K562 (cell line): ENCODE data around the gene PIGB. TPM values are rescaled to one million over a fixed set of nuclear protein-coding genes. Genes with fewer than 3 reads are reported as not detected.

Experiments
- BRCA1 ChIP-seq, 2 experiments: fragments of 450-650 bp in 1 of 2; sonication (generic) in 1 of 2; formaldehyde crosslinking in 1 of 2; IDR thresholded peaks; 2 replicates each; pipeline versions ENCODE4 v1.5.0 to v1.6.1; 2017 to 2020; ENCODE audit warnings: mild to moderate bottlenecking in 1 of 2, missing genetic modification reagents in 1 of 2
- CREB5 ChIP-seq: fragments of 250-450 bp; sonication (Bioruptor Pico); IDR thresholded peaks from 2 replicates; pipeline ENCODE4 v1.5.0; 2020; ENCODE audit warnings: mild to moderate bottlenecking
- GTF2E2 ChIP-seq: fragments of 200-800 bp; sonication (Bioruptor generic); IDR thresholded peaks from 2 replicates; pipeline ENCODE4 v1.6.1; 2016; ENCODE audit warnings: missing genetic modification characterization, missing compliant biosample characterization
- HNRNPL ChIP-seq: fragments of 200-400 bp; formaldehyde crosslinking; IDR thresholded peaks from 2 replicates; pipeline ENCODE4 v1.6.1; 2017; ENCODE audit warnings: low read depth, mild to moderate bottlenecking, low read length
- NCOA1 ChIP-seq: fragments of 450-650 bp; IDR thresholded peaks from 2 replicates; pipeline ENCODE4 v1.6.1; 2016; ENCODE audit warnings: low read depth
- NEUROD1 ChIP-seq: fragments of 150-350 bp; IDR thresholded peaks from 2 replicates; pipeline ENCODE4 v1.6.1; 2014; ENCODE audit warnings: borderline replicate concordance, low read length, low read depth; ENCODE audit not compliant: partially characterized antibody
- RCOR1 ChIP-seq, 2 experiments: IDR thresholded peaks; 2 replicates each; pipeline ENCODE4 v1.6.1; 2012; ENCODE audit warnings: low read depth in 2 of 2, low read length in 2 of 2, borderline replicate concordance in 1 of 2, improper control_type of control experiment in 1 of 2
- RUNX1 ChIP-seq: sonication (generic); IDR thresholded peaks from 2 replicates; pipeline ENCODE4 v1.6.1; 2016; ENCODE audit warnings: antibody characterized with exemption, low read depth
- SNRNP70 ChIP-seq: fragments of 200-400 bp; formaldehyde crosslinking; optimal IDR thresholded peaks from 2 replicates; pipeline ENCODE3; 2017; ENCODE audit warnings: low read depth, low read length
- SRSF1 ChIP-seq: fragments of 200-400 bp; formaldehyde crosslinking; IDR thresholded peaks from 2 replicates; pipeline ENCODE4 v1.6.1; 2017; ENCODE audit warnings: mild to moderate bottlenecking, low read depth, low read length, moderate library complexity
- TAF1 ChIP-seq: IDR thresholded peaks from 2 replicates; pipeline ENCODE4 v1.6.1; 2011; ENCODE audit warnings: mild to moderate bottlenecking, low read length, moderate library complexity; ENCODE audit not compliant: insufficient read depth, control insufficient read depth, severe bottlenecking; ENCODE audit errors: extremely low read depth
- ZBTB49 ChIP-seq: sonication (generic); formaldehyde crosslinking; IDR thresholded peaks from 2 replicates; pipeline ENCODE4 v1.8.0; 2022; ENCODE audit warnings: missing genetic modification reagents, mild to moderate bottlenecking, borderline replicate concordance
- ZC3H8 ChIP-seq: fragments of 450-650 bp; IDR thresholded peaks from 2 replicates; pipeline ENCODE4 v1.6.1; 2017
- ZHX1 ChIP-seq: fragments of 150-350 bp; conservative IDR thresholded peaks from 2 replicates; pipeline ENCODE4 v1.6.1; 2014; ENCODE audit warnings: low read length
- ZNF212 ChIP-seq: fragments of 450-650 bp; formaldehyde crosslinking; IDR thresholded peaks from 2 replicates; pipeline ENCODE4 v1.4.0; 2020; ENCODE audit warnings: mild to moderate bottlenecking
- ZNF764 ChIP-seq: fragments of 250-450 bp; sonication (Bioruptor Pico); IDR thresholded peaks from 2 replicates; pipeline ENCODE4 v1.4.0; 2020; ENCODE audit warnings: low read depth, mild to moderate bottlenecking, moderate library complexity
- ZNF79 ChIP-seq: fragments of 250-450 bp; sonication (Bioruptor Pico); IDR thresholded peaks from 2 replicates; pipeline ENCODE4 v1.4.0; 2020; ENCODE audit warnings: low read depth, mild to moderate bottlenecking, moderate library complexity
- polyA plus RNA-seq, 8 experiments: library from polyadenylated mRNA; depleted of rRNA in 4 of 8; stranded (reverse) in 5 of 8; unstranded in 3 of 8; fragments of >200 nt; fragmentation: Nextera tagmentation in 2 of 8; fragmentation: Illumina TruSeq in 1 of 8; extraction: Ambion mirVana in 2 of 8; extraction: Trizol in 1 of 8; gene quantifications; 2 replicates each; pipeline versions ENCODE4 v1.2.1 to v1.2.3, GENCODE V29; 2011 to 2014; ENCODE audit warnings: inconsistent platforms in 1 of 8, missing spikeins in 1 of 8
- total RNA-seq, 7 experiments: library from RNA; depleted of rRNA in 6 of 7; stranded (reverse); fragments of >200 nt in 6 of 7; fragmentation: Illumina TruSeq in 2 of 7; extraction: Trizol in 2 of 7; gene quantifications; 2 replicates each; pipeline versions ENCODE4 v1.2.1 to v1.2.3, GENCODE V29; 2011 to 2021; ENCODE audit warnings: low replicate concordance in 1 of 7

PIGB gene
- total and polyA plus RNA-seq, 9 of the 15 experiments (the other 6 are each of a cell fraction or from before 2014, with no cell fraction given) = 9.9 to 32.3 (median 18.2) TPM

GRCh38 chr15:55319537-55320237, 665 bp downstream of the PIGB start (continued):
- no peak for TF ChIP-seq BRCA1 (IDR thresholded peaks at IDR 0.05)
- no peak for TF ChIP-seq BRCA1 (CRISPR knock-in tag; IDR thresholded peaks at IDR 0.05)
- 0 out of 2 replicates have a peak, but pooled peaks have one; percentile 23 for TF ChIP-seq GTF2E2 (tag)
- TF ChIP-seq CREB5 = no peak
- no peak for TF ChIP-seq NEUROD1
- TF ChIP-seq HNRNPL = no peak
- TF ChIP-seq NCOA1 = no peak
- TF ChIP-seq SRSF1 = no peak
- no peak for TF ChIP-seq ZBTB49 (CRISPR knock-in tag)
- TF ChIP-seq ZNF79 (CRISPR knock-in tag) = no peak
- TF ChIP-seq ZNF212 = no peak
- TF ChIP-seq ZHX1 = no peak
- no peak for TF ChIP-seq ZC3H8
- TF ChIP-seq RUNX1 = no peak
- peak; percentile 90 to 97 for TF ChIP-seq RCOR1 (IDR thresholded peaks at IDR 0.05; ENCODE audit: borderline replicate concordance in 1 of 2, low read depth in 2 of 2, low read length in 2 of 2)
- no peak for TF ChIP-seq SNRNP70
- TF ChIP-seq ZNF764 (CRISPR knock-in tag) = no peak
- peak; percentile 19 for TF ChIP-seq TAF1
